HG03439 (cell line): ENCODE data around the gene CALCOCO2.

Source experiments
- ATAC-seq: cut with Tn5 transposase; IDR thresholded peaks from one replicate; pipeline ENCODE4 v1.9.1; 2021; ENCODE audit warnings: mild to moderate bottlenecking, moderate library complexity; ENCODE audit not compliant: unreplicated experiment

CALCOCO2 gene

GRCh38 chr17:48912476-48912875, 81.6 kb downstream of the CALCOCO2 start:
- no peak for ATAC-seq
